HL-60/S4 (cell line): ENCODE results near the gene DUOXA2.
"Not testable (repeated sequence)": the region's sequence is repeated elsewhere in the genome, so short reads cannot be mapped to it uniquely, and the experiment has no call there.

ENCODE experiments used
- in situ Hi-C: fragments of 300-500 bp; cut with MboI; formaldehyde crosslinking; loops from 2 replicates; pipeline ENCODE4 v1.14.3; 2022; ENCODE audit warnings: low sequenced_read_pairs

Gene DUOXA2

DNA sequence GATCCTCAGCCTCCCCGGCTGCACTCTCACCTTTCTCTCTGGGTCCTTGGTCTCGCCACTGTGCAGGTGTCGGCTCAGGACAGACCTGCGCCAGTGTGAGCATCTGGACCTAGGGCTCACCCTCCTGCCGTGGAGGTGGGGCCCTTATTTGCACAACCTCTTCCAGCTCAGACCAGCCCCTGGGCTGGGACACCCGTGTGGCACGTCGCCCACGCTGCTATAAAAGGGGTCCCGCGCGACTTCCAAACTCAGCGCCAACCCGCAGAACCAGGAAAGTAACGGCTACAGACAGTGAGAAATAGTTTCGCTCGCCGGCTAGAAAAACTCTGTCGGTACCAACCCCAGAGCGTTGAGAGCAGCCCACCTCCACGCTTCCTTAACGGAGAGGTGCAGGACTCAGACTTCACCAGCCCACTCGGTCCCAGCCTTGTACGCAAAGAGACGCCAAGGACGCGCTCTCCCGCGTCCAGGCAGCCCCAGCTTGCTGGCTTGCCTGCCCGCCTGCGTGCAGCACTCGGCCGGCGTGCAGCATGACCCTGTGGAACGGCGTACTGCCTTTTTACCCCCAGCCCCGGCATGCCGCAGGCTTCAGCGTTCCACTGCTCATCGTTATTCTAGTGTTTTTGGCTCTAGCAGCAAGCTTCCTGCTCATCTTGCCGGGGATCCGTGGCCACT, at the start of gene DUOXA2, which contains the start of gene DUOX2:
Gene DUOXA2, plus strand, starts transcription at position 251 of the 675 bp plus-strand sequence. Its CDS starts 280 bp downstream, at position 531.
Gene DUOX2, minus strand, starts transcription at position 97 of the 675 bp plus-strand sequence. CDS start 761 bp downstream, outside the sequence.
- in situ Hi-C loops, result no loop called here

DNA sequence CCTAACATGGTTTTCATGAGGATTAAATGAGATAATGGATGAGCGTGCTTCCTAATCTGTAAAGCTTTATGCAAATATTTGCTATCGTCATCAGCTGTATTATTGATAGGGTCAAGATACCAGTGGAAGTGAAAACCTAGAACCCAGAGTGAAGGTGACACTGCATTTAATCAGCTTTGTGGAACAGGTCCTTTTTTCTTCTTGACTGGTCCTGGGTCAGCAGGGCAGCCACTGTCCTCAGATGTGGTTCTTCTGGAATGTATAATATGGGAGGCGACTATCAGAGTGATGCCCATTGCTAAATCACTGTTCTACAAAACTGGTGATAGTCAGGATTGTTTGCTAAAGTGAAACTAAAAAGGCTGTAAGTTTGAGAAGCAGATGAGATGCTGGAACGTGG, 49.7 kb upstream of the DUOXA2 start:
- in situ Hi-C loops, result no loop called here

GRCh38 chr15:45069942-45070360, 44.2 kb upstream of the DUOXA2 start:
- in situ Hi-C loops, result not testable (repeated sequence)

DNA sequence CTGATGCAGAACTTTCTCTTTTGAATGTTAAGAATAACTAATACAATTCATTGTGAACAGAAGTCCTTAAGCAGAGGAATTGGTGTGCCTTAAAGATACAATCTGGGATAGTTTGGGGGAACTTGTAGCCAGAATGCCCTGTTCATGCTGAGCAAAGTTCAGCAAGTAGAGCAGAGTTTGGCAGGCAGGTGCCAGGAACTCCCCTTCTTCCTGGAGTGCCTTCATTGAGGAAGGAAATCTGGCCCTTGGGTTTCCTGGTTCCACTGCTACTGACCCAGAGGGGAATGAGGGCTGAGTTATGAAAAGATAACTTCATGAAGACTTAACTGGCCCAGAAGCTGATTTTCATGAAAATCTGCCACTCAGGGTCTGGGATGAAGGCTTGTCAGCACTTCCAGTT, 40.5 kb upstream of the DUOXA2 start:
- in situ Hi-C loops, result not testable (repeated sequence)

DNA sequence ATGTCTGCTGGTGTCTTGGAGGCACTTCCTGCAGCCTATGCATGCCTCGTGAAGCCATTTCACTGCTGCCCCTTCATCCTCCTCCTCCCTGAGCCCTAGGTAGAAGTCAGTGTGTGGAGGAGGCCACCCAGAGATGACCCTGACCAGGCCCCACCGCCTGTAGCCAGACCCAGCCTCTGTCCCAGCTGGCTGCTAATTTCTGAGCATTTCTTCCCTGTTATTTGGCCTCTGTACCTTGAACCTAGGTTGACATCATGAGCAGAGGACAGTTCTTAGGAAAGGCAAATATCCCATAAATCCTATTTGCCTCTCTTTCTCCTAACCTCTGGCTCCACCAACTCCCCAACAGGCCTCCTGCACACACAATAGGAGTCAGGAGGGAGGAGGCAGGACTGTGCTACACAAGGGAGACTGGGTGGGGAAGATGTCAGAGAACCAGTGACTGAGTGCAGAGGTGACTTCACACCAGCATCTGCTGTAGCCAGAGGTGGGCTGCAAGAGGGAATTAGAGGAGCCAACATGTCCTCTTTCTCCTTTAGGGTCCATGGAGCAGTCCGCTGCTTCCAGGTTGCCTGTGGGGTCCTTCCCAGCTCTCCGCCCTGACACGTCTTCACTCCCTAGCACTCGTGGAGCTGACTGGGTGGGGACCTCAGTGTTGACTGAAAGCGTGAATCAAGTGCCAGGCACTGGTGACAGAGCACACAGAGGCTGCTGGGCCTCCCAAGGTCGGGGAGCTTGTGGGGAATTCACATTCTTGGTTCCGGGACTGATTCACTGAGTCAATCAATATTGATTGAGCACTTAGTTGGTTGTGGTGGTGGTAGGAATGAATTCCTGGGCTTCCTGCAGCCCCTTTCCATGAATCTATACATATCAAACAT, 38.4 kb upstream of the DUOXA2 start:
- in situ Hi-C loops, result not testable (repeated sequence)

DNA sequence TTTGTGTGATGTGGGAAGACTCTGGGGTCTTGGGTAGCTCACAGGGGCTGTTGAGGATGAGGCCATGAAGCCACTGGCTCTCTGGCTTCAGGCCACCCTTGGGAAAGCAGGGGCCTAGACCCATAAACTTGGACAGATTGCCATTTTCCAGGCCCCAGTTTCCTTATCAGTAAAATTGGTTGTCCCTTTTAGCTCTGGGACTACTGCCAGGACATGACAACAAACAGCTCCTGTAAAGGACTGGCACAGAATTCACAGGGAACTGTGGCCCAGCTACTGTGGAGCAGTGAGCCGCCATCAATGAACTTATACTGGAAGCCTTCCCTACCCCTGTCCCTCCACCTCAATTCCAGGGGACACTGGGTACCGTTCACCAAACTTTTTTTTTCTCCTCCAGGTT, 36.7 kb upstream of the DUOXA2 start:
- in situ Hi-C loops, result not testable (repeated sequence)

GRCh38 chr15:45079201-45079600, 34.9 kb upstream of the DUOXA2 start:
- in situ Hi-C loops, result not testable (repeated sequence)

DNA sequence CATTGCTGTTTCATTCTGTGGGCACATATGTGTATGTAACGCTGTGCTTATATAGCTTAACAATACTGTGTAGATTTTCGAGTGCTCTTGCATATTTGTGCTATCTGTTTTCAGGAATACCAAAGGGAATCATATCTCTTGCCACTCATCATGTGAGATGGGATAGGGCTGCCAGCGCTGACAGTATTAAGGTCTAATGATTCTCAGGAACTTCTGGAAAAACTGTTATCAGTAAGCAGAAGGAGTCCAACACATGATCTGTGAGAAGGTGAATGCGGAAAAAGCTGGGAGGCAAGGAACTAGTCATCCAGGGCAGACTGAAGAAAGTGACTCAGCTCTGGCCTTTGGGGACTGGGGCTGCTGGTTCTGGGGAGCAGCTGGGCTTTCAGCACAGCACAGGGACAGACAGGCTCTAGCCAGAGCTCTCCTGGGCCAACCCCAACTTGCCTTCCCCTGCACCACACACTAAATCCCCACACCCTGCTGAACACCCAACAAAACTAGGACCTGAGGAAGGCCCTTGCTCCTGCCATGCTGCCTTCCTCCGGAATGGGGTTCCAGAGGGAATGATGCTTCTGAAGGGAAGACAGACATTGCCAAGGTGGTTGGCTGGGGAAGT, 34.4 kb upstream of the DUOXA2 start:
- in situ Hi-C loops, result not testable (repeated sequence)

GRCh38 chr15:45080593-45080992, 33.5 kb upstream of the DUOXA2 start:
- in situ Hi-C loops, result not testable (repeated sequence)

DNA sequence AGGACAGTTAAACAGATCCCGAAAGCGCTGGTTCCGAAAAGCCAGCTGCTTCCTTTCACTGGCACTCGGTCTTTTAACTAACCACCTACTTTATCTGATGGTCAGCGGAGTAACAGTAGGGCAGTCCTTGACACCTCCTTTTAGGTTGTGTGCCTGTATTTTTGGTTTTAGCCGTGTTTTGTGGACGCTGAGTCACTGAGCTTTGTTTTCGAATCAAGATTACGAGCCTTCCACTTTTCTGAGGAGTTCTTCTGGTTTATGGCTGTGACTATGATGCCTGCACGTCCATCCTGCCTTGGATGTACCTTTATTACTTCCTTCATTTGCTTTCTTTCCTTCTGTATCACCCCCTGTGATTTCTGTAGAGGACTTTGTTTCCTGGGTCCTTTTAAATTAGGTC, 31.7 kb upstream of the DUOXA2 start:
- in situ Hi-C loops, result not testable (repeated sequence)

GRCh38 chr15:45083223-45083622, 30.9 kb upstream of the DUOXA2 start:
- in situ Hi-C loops, result no loop called here

DNA sequence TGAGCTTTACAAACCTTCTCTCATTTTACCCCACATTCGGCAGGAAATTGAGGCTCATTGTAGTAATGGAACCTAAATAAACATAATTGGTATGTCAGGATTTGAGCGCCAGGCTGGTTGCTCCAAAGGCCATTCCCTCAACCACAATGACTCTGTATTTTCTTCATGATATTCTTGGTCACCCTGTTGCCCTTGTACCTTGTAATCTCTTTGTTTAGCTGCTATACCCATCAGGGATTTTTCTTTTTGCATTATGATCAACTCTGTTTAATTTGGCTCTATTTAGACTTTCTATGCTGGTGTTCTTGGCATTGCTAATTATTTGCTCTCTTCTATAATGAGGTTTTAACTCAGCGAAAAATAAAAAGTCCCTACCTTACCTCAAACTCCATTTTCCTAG, 30.0 kb upstream of the DUOXA2 start:
- in situ Hi-C loops, result no loop called here

GRCh38 chr15:45087513-45087912, 26.6 kb upstream of the DUOXA2 start:
- in situ Hi-C loops, result no loop called here

- in situ Hi-C loops, result no loop called here
These were observed 25.1 kb upstream of the DUOXA2 start for GRCh38 chr15:45088801-45089711.

GRCh38 chr15:45089712-45090373, 24.3 kb upstream of the DUOXA2 start:
- in situ Hi-C loops, result no loop called here

DNA sequence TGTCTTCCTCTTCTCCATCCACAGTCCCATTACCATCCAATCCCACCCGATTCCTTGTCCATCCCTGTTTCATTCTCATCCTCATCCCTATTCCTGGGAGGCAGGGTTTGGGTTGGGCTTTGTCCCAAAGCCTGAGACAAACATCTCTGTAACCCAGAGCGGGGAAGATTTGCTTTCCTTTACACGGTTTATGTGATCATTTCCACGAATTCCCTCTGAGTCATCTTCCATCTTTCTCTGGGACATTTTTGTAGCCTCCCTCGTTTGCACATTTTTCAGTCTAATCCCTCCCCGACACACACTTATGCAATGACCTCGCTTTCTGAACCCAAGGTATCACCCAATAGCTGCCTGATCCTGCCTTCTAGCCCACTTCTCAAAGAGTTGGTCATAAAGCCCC, 23.0 kb upstream of the DUOXA2 start:
- in situ Hi-C loops, result no loop called here

- in situ Hi-C loops, result no loop called here
These were observed 22.6 kb upstream of the DUOXA2 start for GRCh38 chr15:45091576-45091975.

- in situ Hi-C loops, result no loop called here
These were observed 21.1 kb upstream of the DUOXA2 start for GRCh38 chr15:45093013-45093412.

DNA sequence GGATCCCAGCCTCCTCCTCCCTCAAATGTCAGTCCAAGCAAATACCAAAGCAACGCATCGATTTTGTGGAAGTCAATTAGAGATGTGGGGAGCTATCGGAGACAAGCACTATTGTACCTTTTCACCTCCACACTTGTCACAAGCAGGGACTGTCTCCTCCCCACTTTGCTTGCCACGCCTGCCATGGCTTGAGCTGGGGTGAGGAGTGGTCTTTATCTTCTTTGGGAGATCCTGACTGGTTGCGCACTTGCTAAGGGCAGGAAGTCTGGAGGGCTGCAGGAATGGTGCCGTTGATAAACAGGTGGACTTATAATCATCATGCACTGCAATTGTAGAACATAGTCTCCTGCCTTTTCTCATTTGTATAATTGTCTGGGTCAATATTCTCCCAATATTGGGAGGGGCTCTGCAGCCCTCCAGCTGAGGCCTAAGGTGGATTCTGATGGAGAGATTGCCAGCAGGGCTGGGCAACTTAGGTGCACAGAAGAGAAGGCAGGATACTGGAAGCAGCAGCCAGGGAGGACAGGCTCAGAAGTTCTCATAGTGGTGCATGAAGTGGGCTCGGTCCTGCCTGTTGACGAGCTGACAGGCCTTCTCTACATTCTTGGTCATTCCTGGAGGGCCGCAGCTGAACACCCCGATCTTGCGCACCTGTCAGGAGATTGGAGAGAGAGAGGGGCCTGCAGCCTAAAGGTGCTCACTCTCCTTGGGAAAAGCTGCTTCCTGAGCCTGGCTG, 20.3 kb upstream of the DUOXA2 start:
- in situ Hi-C loops, result no loop called here
